ENCODE data around the gene RICTOR. TPM values are rescaled to one million over a fixed set of nuclear protein-coding genes. Genes with fewer than 3 reads are reported as not detected.
"Not testable (repeated sequence)": the region's sequence is repeated elsewhere in the genome, so short reads cannot be mapped to it uniquely, and the experiment has no call there.

Gene RICTOR
- total and polyA plus RNA-seq, 4 donors, result 4.9 to 102 (median 19.7) TPM

- whole genome bisulfite sequencing, 2 donors, result 96 to 97% methylated on average over 3 of the region's 3 CpGs
- no peaks in the 10 kb centered on the region for H3K36me3 ChIP-seq (ENCODE audit: control insufficient read depth in 4 of 4, insufficient read depth in 4 of 4, low read length in 4 of 4)
- no peak for DNase-seq
- peaks cover 0 to 36% (median 0%) of the 10 kb centered on the region in 5 donors for H3K4me1 ChIP-seq (ENCODE audit: control insufficient read depth in 5 of 5, insufficient read depth in 5 of 5, low read length in 5 of 5)
- TF ChIP-seq CTCF (IDR thresholded peaks at IDR 0.05; ENCODE audit: control extremely low read depth, extremely low read depth), result no peak
- no peaks in the 10 kb centered on the region for H3K27me3 ChIP-seq (ENCODE audit: control insufficient read depth in 3 of 3, insufficient read depth in 3 of 3, low read length in 2 of 3)
- no peak overlapping the region for H3K9ac ChIP-seq (ENCODE audit: insufficient read depth in 1 of 2, low read length in 2 of 2)
- H3K4me3 ChIP-seq, result no peak overlapping the region
- H3K27ac ChIP-seq (ENCODE audit: low read depth in 1 of 2, low read length in 1 of 2), result no peak overlapping the region
- H3K9me3 ChIP-seq (ENCODE audit: control insufficient read depth in 4 of 4, insufficient read depth in 3 of 4, low read length in 3 of 4), result no peaks in the 10 kb centered on the region
- no peak for ATAC-seq (ENCODE audit: insufficient read depth, low FRiP score)
Observed at GRCh38 chr5:39052141-39052540, 22.1 kb downstream of the RICTOR start.

DNA sequence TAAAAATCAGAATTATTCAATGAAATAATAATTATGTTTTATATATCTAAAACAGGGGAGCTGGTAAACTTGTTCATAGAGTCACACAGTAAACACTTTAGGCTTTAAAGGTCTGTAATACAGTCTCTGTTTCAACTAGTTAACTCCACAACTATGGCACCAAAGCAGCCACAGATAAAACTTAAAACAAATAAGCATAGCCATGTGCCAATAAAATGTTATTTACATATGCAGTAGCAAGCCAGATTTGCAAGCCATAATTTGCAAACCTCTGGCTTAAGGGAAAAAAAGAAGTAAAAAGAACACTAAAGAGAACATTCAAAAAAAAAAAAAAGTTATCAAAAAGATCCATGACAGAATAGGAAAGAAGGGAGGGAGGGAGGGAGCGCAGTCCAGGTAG, 24.9 kb downstream of the RICTOR start:
- Histone ChIP-seq H3K4me3 (no peak overlapping the region), H3K27me3 (ENCODE audit: control insufficient read depth in 3 of 3, insufficient read depth in 3 of 3, low read length in 2 of 3) (no peaks in the 10 kb centered on the region), H3K27ac (ENCODE audit: low read depth in 1 of 2, low read length in 1 of 2) (no peak overlapping the region), H3K9me3 (ENCODE audit: control insufficient read depth in 4 of 4, insufficient read depth in 3 of 4, low read length in 3 of 4) (no peaks in the 10 kb centered on the region), H3K36me3 (ENCODE audit: control insufficient read depth in 4 of 4, insufficient read depth in 4 of 4, low read length in 4 of 4) (no peaks in the 10 kb centered on the region), H3K9ac (ENCODE audit: insufficient read depth in 1 of 2, low read length in 2 of 2) (no peak overlapping the region), H3K4me1 (ENCODE audit: control insufficient read depth in 5 of 5, insufficient read depth in 5 of 5, low read length in 5 of 5) (peaks cover 0 to 26% (median 0%) of the 10 kb centered on the region in 5 donors)
- no peak for TF ChIP-seq CTCF (IDR thresholded peaks at IDR 0.05; ENCODE audit: control extremely low read depth, extremely low read depth)
- ATAC-seq (ENCODE audit: insufficient read depth, low FRiP score) (no peak), DNase-seq (no peak)
- 94 to 100% methylated on average over 1 of the region's 1 CpG for WGBS, 2 donors

GRCh38 chr5:39040875-39041274, 33.3 kb downstream of the RICTOR start:
- WGBS, 2 donors, result 33 to 43% methylated on average over 1 of the region's 1 CpG
- H3K9me3 ChIP-seq (ENCODE audit: control insufficient read depth in 4 of 4, insufficient read depth in 3 of 4, low read length in 3 of 4), result no peaks in the 10 kb centered on the region
- ATAC-seq (ENCODE audit: insufficient read depth, low FRiP score) (no peak), DNase-seq (no peak)
- no peak overlapping the region for H3K4me3 ChIP-seq
- no peaks in the 10 kb centered on the region for H3K27me3 ChIP-seq (ENCODE audit: control insufficient read depth in 3 of 3, insufficient read depth in 3 of 3, low read length in 2 of 3)
- TF ChIP-seq CTCF (IDR thresholded peaks at IDR 0.05; ENCODE audit: control extremely low read depth, extremely low read depth), result no peak
- H3K9ac ChIP-seq (ENCODE audit: insufficient read depth in 1 of 2, low read length in 2 of 2), result no peak overlapping the region
- no peaks in the 10 kb centered on the region for H3K36me3 ChIP-seq (ENCODE audit: control insufficient read depth in 4 of 4, insufficient read depth in 4 of 4, low read length in 4 of 4)
- peaks cover 0 to 2% (median 0%) of the 10 kb centered on the region in 5 donors for H3K4me1 ChIP-seq (ENCODE audit: control insufficient read depth in 5 of 5, insufficient read depth in 5 of 5, low read length in 5 of 5)
- H3K27ac ChIP-seq (ENCODE audit: low read depth in 1 of 2, low read length in 1 of 2), result no peak overlapping the region

GRCh38 chr5:39034493-39034892, 39.7 kb downstream of the RICTOR start:
- H3K4me1 ChIP-seq (ENCODE audit: control insufficient read depth in 5 of 5, insufficient read depth in 5 of 5, low read length in 5 of 5); H3K27me3 ChIP-seq (ENCODE audit: control insufficient read depth in 3 of 3, insufficient read depth in 3 of 3, low read length in 2 of 3); DNase-seq; H3K9ac ChIP-seq (ENCODE audit: insufficient read depth in 1 of 2, low read length in 2 of 2); H3K4me3 ChIP-seq; H3K36me3 ChIP-seq (ENCODE audit: control insufficient read depth in 4 of 4, insufficient read depth in 4 of 4, low read length in 4 of 4); H3K9me3 ChIP-seq (ENCODE audit: control insufficient read depth in 4 of 4, insufficient read depth in 3 of 4, low read length in 3 of 4); H3K27ac ChIP-seq (ENCODE audit: low read depth in 1 of 2, low read length in 1 of 2); ATAC-seq (ENCODE audit: insufficient read depth, low FRiP score): not testable (repeated sequence)
- 88 to 94% methylated on average over 12 of the region's 12 CpGs for WGBS, 2 donors
